OCI-LY1 (cell line): ENCODE results near the gene FGD4.

Source experiments
- H2AFZ ChIP-seq: fragments of 200-600 bp; sonication (generic), shearing (Covaris generic); 2 replicates; pipeline ENCODE4 v1.6.0; 2014; ENCODE audit warnings: antibody characterized with exemption, mild to moderate bottlenecking, low read length
- H3F3A ChIP-seq: fragments of 200-600 bp; sonication (generic), shearing (Covaris generic); 2 replicates; pipeline ENCODE4 v1.6.0; 2014; ENCODE audit warnings: mild to moderate bottlenecking, antibody characterized with exemption, low read length, moderate library complexity; ENCODE audit not compliant: insufficient read depth
- H3K27ac ChIP-seq: fragments of 200-600 bp; sonication (generic); 2 replicates; pipeline ENCODE4 v1.5.1; 2014; ENCODE audit warnings: low read length, mixed run types, mild to moderate bottlenecking, low read depth; ENCODE audit not compliant: poor library complexity, severe bottlenecking
- H3K27me3 ChIP-seq: fragments of 200-600 bp; sonication (generic); 2 replicates; pipeline ENCODE4 v1.6.0; 2014; ENCODE audit warnings: antibody characterized with exemption, mild to moderate bottlenecking, low read length, moderate library complexity; ENCODE audit not compliant: insufficient read depth
- H3K36me3 ChIP-seq: fragments of 200-600 bp; sonication (generic); 2 replicates; pipeline ENCODE4 v1.6.1; 2014; ENCODE audit warnings: mild to moderate bottlenecking, antibody characterized with exemption, low read length, moderate library complexity, mixed read lengths; ENCODE audit not compliant: insufficient read depth
- H3K4me1 ChIP-seq: fragments of 200-600 bp; sonication (generic); 2 replicates; pipeline ENCODE4 v1.5.1; 2014; ENCODE audit warnings: mild to moderate bottlenecking, low read length, moderate library complexity; ENCODE audit not compliant: insufficient read depth, severe bottlenecking
- H3K4me2 ChIP-seq: fragments of 200-600 bp; sonication (generic), shearing (Covaris generic); 2 replicates; pipeline ENCODE4 v1.6.1; 2014; ENCODE audit warnings: low read length
- H3K4me3 ChIP-seq: fragments of 200-600 bp; sonication (generic); 2 replicates; pipeline ENCODE4 v1.5.1; 2014; ENCODE audit warnings: low read length, low read depth, mild to moderate bottlenecking, mixed read lengths; ENCODE audit not compliant: poor library complexity, severe bottlenecking
- H3K79me2 ChIP-seq: fragments of 200-600 bp; shearing (Covaris generic); 2 replicates; pipeline ENCODE4 v1.6.1; 2016; ENCODE audit warnings: mixed run types, low read length, mixed read lengths; ENCODE audit not compliant: insufficient read depth
- H3K9ac ChIP-seq: fragments of 200-600 bp; sonication (generic), shearing (Covaris generic); 2 replicates; pipeline ENCODE4 v1.6.1; 2014; ENCODE audit warnings: mild to moderate bottlenecking, low read length, mixed read lengths
- H3K9me2 ChIP-seq: fragments of 200-600 bp; sonication (generic), shearing (Covaris generic); 2 replicates; pipeline ENCODE4 v1.6.1; 2014; ENCODE audit warnings: low read depth, mild to moderate bottlenecking, low read length, mixed read lengths
- H3K9me3 ChIP-seq: fragments of 200-600 bp; shearing (Covaris generic); 2 replicates; pipeline ENCODE4 v1.6.1; 2014; ENCODE audit warnings: low read length, mixed read lengths
- H4K20me1 ChIP-seq: fragments of 200-600 bp; sonication (generic), shearing (Covaris generic); 2 replicates; pipeline ENCODE4 v1.6.0; 2016; ENCODE audit warnings: mild to moderate bottlenecking, low read length; ENCODE audit not compliant: insufficient read depth
- EZH2 ChIP-seq: fragments of 200-600 bp; sonication (generic), shearing (Covaris generic); IDR thresholded peaks from 2 replicates; pipeline ENCODE4 v1.8.0; 2017; ENCODE audit warnings: borderline replicate concordance, mixed run types, mild to moderate bottlenecking, antibody characterized with exemption, low read length, moderate library complexity, mixed read lengths
- TF ChIP-seq, protein P1 (sequence below): fragments of 200-600 bp; sonication (generic), shearing (Covaris generic); IDR thresholded peaks from 2 replicates; pipeline ENCODE4 v1.5.1; 2017; ENCODE audit warnings: mild to moderate bottlenecking, antibody characterized with exemption, low read length, moderate library complexity, mixed read lengths

FGD4 gene

DNA sequence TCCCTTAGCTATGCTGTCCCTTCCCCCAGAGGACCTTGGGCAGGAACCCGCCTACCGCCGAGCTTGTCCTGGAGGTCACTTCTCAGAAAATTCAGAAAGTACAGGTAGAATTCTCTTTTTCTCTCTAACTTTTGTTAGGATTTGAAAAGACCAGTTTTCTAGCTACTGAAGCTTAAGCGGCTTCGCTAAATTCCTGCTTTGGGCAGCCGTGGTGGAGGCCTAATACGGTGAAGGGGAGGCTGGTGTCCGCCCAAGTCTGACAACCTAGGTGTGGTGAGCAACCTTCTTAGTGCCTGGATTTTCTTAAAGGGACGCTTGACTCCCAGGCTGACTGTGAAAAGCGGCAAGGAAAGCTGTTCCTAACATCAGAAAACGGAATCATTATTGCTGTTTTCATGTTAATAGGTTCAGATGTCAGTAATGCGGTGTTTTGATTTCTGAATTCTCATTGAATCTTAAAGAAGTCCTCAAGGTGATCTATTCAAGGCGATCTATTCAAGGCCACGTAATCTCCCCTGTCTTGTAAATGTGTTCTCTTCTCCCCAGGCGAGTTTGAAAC lies 835 bp downstream of the FGD4 start:
- Histone ChIP-seq H3K79me2 (no peaks in the 10 kb centered on the region), H3F3A (no peaks in the 10 kb centered on the region; the same call in 1 of the 2 replicates), H4K20me1 (no peaks in the 10 kb centered on the region), H3K4me2 (peak overlapping the region; percentile 62), H3K9me3 (no peaks in the 10 kb centered on the region), H3K27me3 (no peaks in the 10 kb centered on the region), H3K27ac (no peak overlapping the region), H2AFZ (no peak overlapping the region), H3K36me3 (no peaks in the 10 kb centered on the region), H3K9ac (peak overlapping the region; percentile 45; the same call in 1 of the 2 replicates), H3K9me2 (no peaks in the 10 kb centered on the region), H3K4me3 (peak overlapping the region; percentile 61), H3K4me1 (peaks cover 21% of the 10 kb centered on the region)
- TF ChIP-seq, protein P1, sequence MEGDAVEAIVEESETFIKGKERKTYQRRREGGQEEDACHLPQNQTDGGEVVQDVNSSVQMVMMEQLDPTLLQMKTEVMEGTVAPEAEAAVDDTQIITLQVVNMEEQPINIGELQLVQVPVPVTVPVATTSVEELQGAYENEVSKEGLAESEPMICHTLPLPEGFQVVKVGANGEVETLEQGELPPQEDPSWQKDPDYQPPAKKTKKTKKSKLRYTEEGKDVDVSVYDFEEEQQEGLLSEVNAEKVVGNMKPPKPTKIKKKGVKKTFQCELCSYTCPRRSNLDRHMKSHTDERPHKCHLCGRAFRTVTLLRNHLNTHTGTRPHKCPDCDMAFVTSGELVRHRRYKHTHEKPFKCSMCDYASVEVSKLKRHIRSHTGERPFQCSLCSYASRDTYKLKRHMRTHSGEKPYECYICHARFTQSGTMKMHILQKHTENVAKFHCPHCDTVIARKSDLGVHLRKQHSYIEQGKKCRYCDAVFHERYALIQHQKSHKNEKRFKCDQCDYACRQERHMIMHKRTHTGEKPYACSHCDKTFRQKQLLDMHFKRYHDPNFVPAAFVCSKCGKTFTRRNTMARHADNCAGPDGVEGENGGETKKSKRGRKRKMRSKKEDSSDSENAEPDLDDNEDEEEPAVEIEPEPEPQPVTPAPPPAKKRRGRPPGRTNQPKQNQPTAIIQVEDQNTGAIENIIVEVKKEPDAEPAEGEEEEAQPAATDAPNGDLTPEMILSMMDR = no peak
- TF ChIP-seq EZH2 = no peak

DNA sequence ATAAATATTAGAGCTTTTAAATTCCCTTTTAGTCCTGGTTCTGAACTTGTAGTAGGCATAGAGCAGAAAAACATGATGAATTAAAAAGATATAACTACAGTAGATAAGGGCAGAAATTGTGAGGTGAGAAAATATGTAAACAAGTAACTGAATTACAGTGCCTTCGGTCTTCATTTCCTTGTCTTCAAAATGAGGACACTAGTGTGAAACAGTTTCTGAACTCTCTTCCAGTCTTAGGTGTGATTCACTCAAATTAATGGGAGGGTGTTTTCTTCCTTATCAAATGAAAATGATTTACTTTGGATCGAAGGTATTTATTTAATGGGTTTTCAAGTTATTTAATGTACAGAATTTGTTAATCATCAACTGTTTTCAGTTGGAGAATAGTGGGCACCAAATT lies 1.5 kb downstream of the FGD4 start:
- no peaks in the 10 kb centered on the region for H3K9me3 ChIP-seq
- no peaks in the 10 kb centered on the region for H3K36me3 ChIP-seq
- peak overlapping the region; percentile 62 for H3K4me2 ChIP-seq
- H3K4me1 ChIP-seq = peaks cover 21% of the 10 kb centered on the region
- no peak overlapping the region for H3K27ac ChIP-seq
- no peaks in the 10 kb centered on the region for H4K20me1 ChIP-seq
- H3K27me3 ChIP-seq = no peaks in the 10 kb centered on the region
- H3F3A ChIP-seq = no peaks in the 10 kb centered on the region; the same call in 1 of the 2 replicates
- H3K79me2 ChIP-seq = no peaks in the 10 kb centered on the region
- peak overlapping the region; percentile 61 for H3K4me3 ChIP-seq
- H2AFZ ChIP-seq = no peak overlapping the region
- H3K9ac ChIP-seq = no peak overlapping the region
- TF ChIP-seq EZH2 = no peak
- TF ChIP-seq, protein P1 = no peak
- H3K9me2 ChIP-seq = no peaks in the 10 kb centered on the region

DNA sequence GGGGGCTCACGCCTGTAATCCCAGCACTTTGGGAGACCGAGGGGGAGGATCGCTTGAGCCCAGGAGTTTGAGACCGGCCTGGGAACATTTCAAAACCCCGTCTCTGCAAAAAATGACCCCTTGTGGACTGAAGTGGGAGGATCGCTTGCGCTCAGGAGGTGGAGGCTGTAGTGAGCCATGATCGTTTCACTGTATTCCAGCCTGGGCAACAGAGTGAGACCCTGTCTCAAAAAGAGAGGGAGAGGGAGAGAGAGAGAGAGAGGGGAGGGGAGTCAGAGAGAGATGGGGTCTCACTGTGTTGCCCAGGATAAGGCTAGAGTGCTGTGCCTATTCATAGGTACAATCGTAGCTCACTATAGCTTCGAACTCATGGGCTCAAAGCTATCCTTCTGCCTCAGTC lies 2.8 kb downstream of the FGD4 start:
- Histone ChIP-seq H3K9ac (no peak overlapping the region), H3K4me1 (peaks cover 21% of the 10 kb centered on the region), H3K27me3 (no peaks in the 10 kb centered on the region), H3K9me2 (no peaks in the 10 kb centered on the region), H3K9me3 (no peaks in the 10 kb centered on the region), H3K4me2 (no peak overlapping the region), H3F3A (no peaks in the 10 kb centered on the region; the same call in 1 of the 2 replicates), H3K4me3 (no peak overlapping the region), H3K36me3 (no peaks in the 10 kb centered on the region), H3K79me2 (no peaks in the 10 kb centered on the region), H2AFZ (no peak overlapping the region), H3K27ac (no peak overlapping the region), H4K20me1 (no peaks in the 10 kb centered on the region)
- no peak for TF ChIP-seq EZH2
- TF ChIP-seq, protein P1 = no peak
